GM12878 (cell line): ENCODE data around the gene NAV2.

Experiments
- BACH1 ChIP-seq: fragments of 450-650 bp; IDR thresholded peaks from 2 replicates; pipeline ENCODE4 v1.6.1; 2017; ENCODE audit warnings: mild to moderate bottlenecking, borderline replicate concordance
- CTCF ChIP-seq, 3 experiments: IDR thresholded peaks in 2 of 3; conservative IDR thresholded peaks in 1 of 3; 2 replicates each; pipeline ENCODE4 v1.5.1; 2011; ENCODE audit warnings: low read depth in 3 of 3, low read length in 3 of 3, mild to moderate bottlenecking in 3 of 3, control low read depth in 2 of 3, moderate library complexity in 2 of 3, inconsistent platforms in 1 of 3, mixed read lengths in 1 of 3; ENCODE audit not compliant: control insufficient read depth in 2 of 3, insufficient read depth in 1 of 3; ENCODE audit errors: extremely low read depth in 1 of 3
- EZH2 ChIP-seq: IDR thresholded peaks from 2 replicates; pipeline ENCODE4 v1.6.1; 2012; ENCODE audit warnings: low read depth, mild to moderate bottlenecking, control low read depth, inconsistent platforms, low read length, borderline replicate concordance; ENCODE audit not compliant: control insufficient read depth
- GABPA ChIP-seq: IDR thresholded peaks from 2 replicates; pipeline ENCODE4 v1.6.1; 2014; ENCODE audit warnings: antibody characterized with exemption, low read depth, mild to moderate bottlenecking, inconsistent platforms
- IRF5 ChIP-seq: fragments of 450-650 bp; IDR thresholded peaks from 2 replicates; pipeline ENCODE4 v1.6.1; 2017; ENCODE audit warnings: borderline replicate concordance
- POLR2A ChIP-seq: IDR thresholded peaks from 2 replicates; pipeline ENCODE4 v1.6.1; 2011; ENCODE audit warnings: low read depth, mild to moderate bottlenecking, low read length
- SMC3 ChIP-seq: IDR thresholded peaks from 2 replicates; pipeline ENCODE4 v1.6.1; 2011; ENCODE audit warnings: low read length, improper control_type of control experiment, borderline replicate concordance
- ZNF274 ChIP-seq: IDR thresholded peaks from one replicate; pipeline ENCODE4 v1.8.0; 2011; ENCODE audit not compliant: insufficient read length, insufficient read depth
- ZNF592 ChIP-seq: fragments of 450-650 bp; IDR thresholded peaks from 2 replicates; pipeline ENCODE4 v1.6.1; 2017; ENCODE audit warnings: mild to moderate bottlenecking, moderate library complexity

GRCh38 chr11:19844012-19844411, 131.4 kb downstream of the NAV2 start:
- TF ChIP-seq POLR2A = no peak
- no peak for TF ChIP-seq ZNF274
- no peak for TF ChIP-seq GABPA
- no peak for TF ChIP-seq SMC3
- TF ChIP-seq CTCF (IDR thresholded peaks at IDR 0.05 in 2 of 3, conservative IDR thresholded peaks at IDR 0.05 in 1 of 3; ENCODE audit: control insufficient read depth in 2 of 3, extremely low read depth in 1 of 3, insufficient read depth in 1 of 3, low read depth in 3 of 3, low read length in 3 of 3) = no peak
- TF ChIP-seq EZH2 = no peak
- no peak for TF ChIP-seq ZNF592
- no peak for TF ChIP-seq IRF5
- no peak for TF ChIP-seq BACH1
